IMR-90 (cell line): ENCODE results near the gene C1orf105.

Experiments
- BHLHE40 ChIP-seq: fragments of 150-350 bp; IDR thresholded peaks from 2 replicates; pipeline ENCODE4 v1.6.1; 2016; ENCODE audit warnings: mild to moderate bottlenecking, low read depth, low read length
- CTCF ChIP-seq: conservative IDR thresholded peaks from 2 replicates; pipeline ENCODE4 v1.5.1; 2012; ENCODE audit warnings: mild to moderate bottlenecking, low read depth, low read length, improper control_type of control experiment
- POLR2A ChIP-seq: IDR thresholded peaks from 2 replicates; pipeline ENCODE4 v1.6.1; 2012; ENCODE audit warnings: mild to moderate bottlenecking, low read depth, low read length
- RCOR1 ChIP-seq: IDR thresholded peaks from 2 replicates; pipeline ENCODE4 v1.6.1; 2012; ENCODE audit warnings: mild to moderate bottlenecking, low read length, improper control_type of control experiment; ENCODE audit not compliant: insufficient replicate concordance
- RFX5 ChIP-seq: IDR thresholded peaks from 2 replicates; pipeline ENCODE4 v1.8.0; 2012; ENCODE audit warnings: low read depth, mild to moderate bottlenecking, low read length, moderate library complexity

GRCh38 chr1:172484252-172484651 lies 63.8 kb downstream of the C1orf105 start:
- TF ChIP-seq RCOR1 (no peak), RFX5 (no peak), BHLHE40 (no peak), CTCF (no peak), POLR2A (no peak)
